ENCODE measurements around the gene LIPA. TPM values are rescaled to one million over a fixed set of nuclear protein-coding genes. Genes with fewer than 3 reads are reported as not detected.
"Not testable (repeated sequence)": the region's sequence is repeated elsewhere in the genome, so short reads cannot be mapped to it uniquely, and the experiment has no call there.

LIPA gene
- total RNA-seq, 4 donors from 2014 or later = 29.1 to 45.8 (median 33.9) TPM

DNA sequence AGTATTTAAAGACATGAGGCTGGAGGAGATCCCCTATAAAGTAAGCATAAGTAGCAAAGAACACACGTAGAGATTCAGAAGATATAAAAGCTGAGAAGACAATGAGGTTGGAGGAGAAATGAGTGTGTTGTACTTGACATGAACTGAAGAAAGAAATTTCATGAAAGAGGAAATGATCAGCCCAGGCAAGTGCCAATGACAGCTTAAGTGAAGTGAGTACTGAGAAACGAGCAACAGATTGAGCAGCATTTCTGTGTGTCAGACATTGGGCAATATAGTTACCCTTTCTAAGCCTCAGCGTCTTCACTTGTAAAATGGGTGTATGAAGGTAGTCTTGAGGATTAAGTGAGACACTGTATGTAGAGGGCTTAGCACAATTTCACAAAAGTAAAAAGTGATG lies 4.8 kb upstream of the LIPA start:
- DNase-seq = no peak
- Histone ChIP-seq H3K27me3 (no peaks in the 10 kb centered on the region), H3K27ac (no peak overlapping the region), H3K36me3 (no peaks in the 10 kb centered on the region), H3K9me3 (no peaks in the 10 kb centered on the region), H3K4me3 (replicated peaks in 1 of 3) (no peak overlapping the region), H3K4me1 (peaks cover 4 to 5% of the 10 kb centered on the region in 2 donors)
- 77 to 80% methylated on average over 3 of the region's 3 CpGs for WGBS, 2 donors
- TF ChIP-seq, protein P1, sequence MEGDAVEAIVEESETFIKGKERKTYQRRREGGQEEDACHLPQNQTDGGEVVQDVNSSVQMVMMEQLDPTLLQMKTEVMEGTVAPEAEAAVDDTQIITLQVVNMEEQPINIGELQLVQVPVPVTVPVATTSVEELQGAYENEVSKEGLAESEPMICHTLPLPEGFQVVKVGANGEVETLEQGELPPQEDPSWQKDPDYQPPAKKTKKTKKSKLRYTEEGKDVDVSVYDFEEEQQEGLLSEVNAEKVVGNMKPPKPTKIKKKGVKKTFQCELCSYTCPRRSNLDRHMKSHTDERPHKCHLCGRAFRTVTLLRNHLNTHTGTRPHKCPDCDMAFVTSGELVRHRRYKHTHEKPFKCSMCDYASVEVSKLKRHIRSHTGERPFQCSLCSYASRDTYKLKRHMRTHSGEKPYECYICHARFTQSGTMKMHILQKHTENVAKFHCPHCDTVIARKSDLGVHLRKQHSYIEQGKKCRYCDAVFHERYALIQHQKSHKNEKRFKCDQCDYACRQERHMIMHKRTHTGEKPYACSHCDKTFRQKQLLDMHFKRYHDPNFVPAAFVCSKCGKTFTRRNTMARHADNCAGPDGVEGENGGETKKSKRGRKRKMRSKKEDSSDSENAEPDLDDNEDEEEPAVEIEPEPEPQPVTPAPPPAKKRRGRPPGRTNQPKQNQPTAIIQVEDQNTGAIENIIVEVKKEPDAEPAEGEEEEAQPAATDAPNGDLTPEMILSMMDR (IDR thresholded peaks at IDR 0.05) = no peak
- TF ChIP-seq POLR2A (IDR thresholded peaks at IDR 0.05) = no peak
- intact Hi-C loops (cut with DNase I) = no loop called here

DNA sequence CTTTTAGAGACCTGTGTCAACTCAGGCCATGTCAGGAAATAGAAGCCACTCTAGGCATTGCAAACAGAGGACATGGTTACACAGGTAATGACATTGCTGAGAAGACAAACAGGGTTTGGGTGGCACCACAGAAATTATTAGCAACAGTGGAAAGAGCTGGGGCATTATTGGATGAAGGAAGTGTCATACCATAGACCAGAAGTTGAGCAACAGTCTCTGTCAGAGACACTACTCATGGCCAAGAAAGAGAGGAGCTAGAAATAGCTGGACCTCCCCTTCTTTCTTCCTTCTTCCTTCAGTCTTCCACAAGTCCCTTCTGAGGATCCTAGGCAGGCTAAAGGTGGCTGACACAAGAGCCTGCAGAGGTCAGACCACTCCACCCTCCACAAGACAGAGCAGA lies 4.2 kb upstream of the LIPA start:
- intact Hi-C loops (cut with DNase I) = no loop called here
- H3K27ac ChIP-seq = no peak overlapping the region

DNA sequence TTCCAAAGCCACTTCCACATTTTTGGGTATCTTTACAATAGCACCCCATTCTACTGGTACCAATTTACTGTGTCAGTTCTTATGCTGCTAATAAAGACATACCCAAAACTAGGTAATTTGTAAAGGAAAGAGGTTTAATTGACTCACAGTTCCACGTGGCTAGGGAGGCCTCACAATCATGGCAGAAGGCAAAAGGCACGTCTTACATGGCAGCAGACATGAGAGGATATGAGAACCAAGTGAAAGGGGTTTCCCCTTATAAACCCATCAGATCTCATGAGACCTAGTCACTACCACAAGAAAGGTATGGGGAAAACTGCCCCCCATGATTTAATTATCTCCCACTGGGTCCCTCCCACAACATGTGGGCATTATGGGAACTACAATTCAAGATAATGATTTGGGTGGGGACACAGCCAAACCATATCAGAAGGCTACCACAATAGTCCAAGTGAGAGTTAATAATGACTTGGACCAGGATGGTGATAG lies 3.6 kb upstream of the LIPA start:
- H3K4me1 ChIP-seq; intact Hi-C loops (cut with DNase I); H3K27me3 ChIP-seq; H3K4me3 ChIP-seq (replicated peaks in 1 of 3); H3K27ac ChIP-seq; H3K9me3 ChIP-seq; DNase-seq; H3K36me3 ChIP-seq: not testable (repeated sequence)
- WGBS, 2 donors = 77 to 89% methylated on average over 2 of the region's 2 CpGs

More for the DNA sequence above, 4.2 kb upstream of the LIPA start:
- Histone ChIP-seq H3K4me1 (peaks cover 7 to 8% of the 10 kb centered on the region in 2 donors), H3K9me3 (no peaks in the 10 kb centered on the region), H3K36me3 (no peaks in the 10 kb centered on the region), H3K4me3 (replicated peaks in 1 of 3) (no peak overlapping the region), H3K27me3 (no peaks in the 10 kb centered on the region)
- TF ChIP-seq, protein P1 (IDR thresholded peaks at IDR 0.05) = no peak
- TF ChIP-seq POLR2A (IDR thresholded peaks at IDR 0.05) = no peak
- DNase-seq = no peak

DNA sequence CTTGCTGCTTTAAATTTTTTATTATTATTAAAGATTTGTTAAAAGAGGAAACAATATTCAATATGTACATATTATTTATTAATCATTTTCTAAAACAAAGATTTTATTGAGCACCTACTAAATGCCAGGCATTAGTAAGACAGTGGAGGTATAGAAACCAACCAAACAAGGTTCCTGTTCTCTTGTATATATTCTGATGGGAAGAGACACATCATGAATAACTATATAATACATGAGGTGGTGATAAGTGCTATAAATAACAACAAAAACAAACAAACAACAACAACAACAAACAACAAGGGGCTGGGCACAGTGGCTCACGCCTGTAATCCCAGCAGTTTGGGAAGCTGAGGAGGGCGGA lies 630 bp upstream of the LIPA start:
- intact Hi-C loops (cut with DNase I) = no loop called here

DNA sequence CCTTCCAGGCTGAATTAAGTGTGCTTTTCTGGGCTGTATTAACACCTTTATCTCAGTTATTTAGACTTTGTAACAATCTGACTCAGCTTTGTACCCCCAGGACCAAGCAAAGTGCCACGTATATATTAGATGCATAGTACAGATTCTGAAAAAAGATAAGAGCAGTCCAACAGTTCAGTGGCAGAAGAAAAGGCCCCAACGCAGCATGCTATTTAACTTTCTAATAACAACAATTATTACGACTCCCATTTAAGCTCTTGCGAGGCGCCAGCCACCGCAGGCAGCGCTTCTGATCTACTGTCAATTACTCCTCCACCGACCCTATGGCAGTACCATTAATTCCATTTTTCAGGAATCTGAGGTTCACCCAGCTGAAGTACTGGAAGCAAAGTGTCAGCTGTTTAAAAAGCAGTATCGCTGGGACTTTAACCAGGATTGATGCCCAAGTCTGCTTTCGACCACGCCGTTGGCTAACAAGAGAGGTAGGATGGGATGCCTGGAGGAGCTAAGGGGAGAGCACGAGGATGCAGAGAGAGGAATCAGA lies 638 bp downstream of the LIPA start:
- Histone ChIP-seq H3K27ac (peak overlapping the region in 1 of 3 donors; percentile 63), H3K4me1 (peaks cover 7 to 8% of the 10 kb centered on the region in 2 donors), H3K4me3 (replicated peaks in 1 of 3) (peak overlapping the region; percentile 31 to 73 (median 50)), H3K36me3 (no peaks in the 10 kb centered on the region), H3K9me3 (no peaks in the 10 kb centered on the region), H3K27me3 (no peaks in the 10 kb centered on the region)
- intact Hi-C loops (cut with DNase I) = no loop called here
- WGBS, 2 donors = 30 to 46% methylated on average over 12 to 13 of the region's 13 CpGs
- no peak for TF ChIP-seq POLR2A (IDR thresholded peaks at IDR 0.05)
- TF ChIP-seq, protein P1 (IDR thresholded peaks at IDR 0.05) = no peak
- no peak for DNase-seq

More for the DNA sequence above, 630 bp upstream of the LIPA start:
- 92 to 94% methylated on average over 2 of the region's 2 CpGs for WGBS, 2 donors
- no peaks in the 10 kb centered on the region for H3K36me3 ChIP-seq
- peak overlapping the region in 1 of 3 donors; percentile 63 for H3K27ac ChIP-seq
- peaks cover 7 to 8% of the 10 kb centered on the region in 2 donors for H3K4me1 ChIP-seq
- TF ChIP-seq POLR2A (IDR thresholded peaks at IDR 0.05) = no peak
- TF ChIP-seq, protein P1 (IDR thresholded peaks at IDR 0.05) = no peak
- no peak overlapping the region for H3K4me3 ChIP-seq (replicated peaks in 1 of 3)
- H3K9me3 ChIP-seq = no peaks in the 10 kb centered on the region
- no peaks in the 10 kb centered on the region for H3K27me3 ChIP-seq
- DNase-seq = no peak
